Islet precursor cell (in vitro differentiated cells): ENCODE measurements around the gene SPTLC3.
A peak's percentile ranks its signal among the peaks of the same experiment; 100 is the strongest.

Experiments used
- DNase-seq: peaks from one replicate; pipeline ENCODE4 v3.0.0-alpha.2; 2018

SPTLC3 gene

GRCh38 chr20:13142143-13142542 is 133.4 kb downstream of the SPTLC3 start:
- no peak for DNase-seq

GRCh38 chr20:13147071-13147963 is 138.5 kb downstream of the SPTLC3 start:
- peak; percentile 64 for DNase-seq

- no peak for DNase-seq
Observed at GRCh38 chr20:13147971-13148370, 139.2 kb downstream of the SPTLC3 start.

GRCh38 chr20:13148402-13148801 is 139.6 kb downstream of the SPTLC3 start:
- DNase-seq = no peak

- DNase-seq = no peak
Observed at GRCh38 chr20:13148961-13149360, 140.2 kb downstream of the SPTLC3 start.

- no peak for DNase-seq
Observed at GRCh38 chr20:13149371-13150105, 140.8 kb downstream of the SPTLC3 start.

GRCh38 chr20:13158369-13158768 is 149.6 kb downstream of the SPTLC3 start:
- no peak for DNase-seq

- DNase-seq = no peak
Observed at GRCh38 chr20:13159889-13160288, 151.1 kb downstream of the SPTLC3 start.

- DNase-seq = no peak
Observed at GRCh38 chr20:13165203-13165602, 156.4 kb downstream of the SPTLC3 start.

- no peak for DNase-seq
Observed at GRCh38 chr20:13166011-13166410, 157.2 kb downstream of the SPTLC3 start.

GRCh38 chr20:13166437-13166836 is 157.7 kb downstream of the SPTLC3 start:
- no peak for DNase-seq

- DNase-seq = no peak
Observed at GRCh38 chr20:13169086-13169485, 160.3 kb downstream of the SPTLC3 start.

GRCh38 chr20:13170771-13171170 is 162.0 kb downstream of the SPTLC3 start:
- no peak for DNase-seq

- no peak for DNase-seq
Observed at GRCh38 chr20:13173201-13173600, 164.4 kb downstream of the SPTLC3 start.

- DNase-seq = no peak
Observed at GRCh38 chr20:13174402-13174801, 165.6 kb downstream of the SPTLC3 start.

- DNase-seq = no peak
Observed at GRCh38 chr20:13180986-13181889, 172.5 kb downstream of the SPTLC3 start.

GRCh38 chr20:13183005-13183404 is 174.2 kb downstream of the SPTLC3 start:
- no peak for DNase-seq

GRCh38 chr20:13186043-13186774 is 177.4 kb downstream of the SPTLC3 start:
- DNase-seq = no peak

GRCh38 chr20:13187899-13188298 is 179.1 kb downstream of the SPTLC3 start:
- DNase-seq = no peak

- DNase-seq = no peak
Observed at GRCh38 chr20:13199279-13199678, 190.5 kb downstream of the SPTLC3 start.

- DNase-seq = no peak
Observed at GRCh38 chr20:13200767-13201500, 192.2 kb downstream of the SPTLC3 start.

GRCh38 chr20:13202565-13202964 is 193.8 kb downstream of the SPTLC3 start:
- no peak for DNase-seq
